HT1080 (cell line): ENCODE results near the gene C12orf60. TPM values are rescaled to one million over a fixed set of nuclear protein-coding genes. Genes with fewer than 3 reads are reported as not detected.
A peak's percentile ranks its signal among the peaks of the same experiment; 100 is the strongest.
"Not testable (repeated sequence)": the region's sequence is repeated elsewhere in the genome, so short reads cannot be mapped to it uniquely, and the experiment has no call there.

ENCODE experiments used
- DNase-seq: peaks from one replicate; pipeline ENCODE4 v3.0.0-alpha.2; 2015; ENCODE audit warnings: low read depth
- polyA plus RNA-seq, 2 experiments: library from polyadenylated mRNA; depleted of rRNA; stranded (reverse); fragments of >200 nt; gene quantifications; 2 replicates each; pipeline ENCODE4 v1.2.3, GENCODE V29; 2015
- total RNA-seq: library from RNA; depleted of rRNA; stranded (reverse); fragments of >200 nt; shearing (Covaris generic); gene quantifications from 2 replicates; pipeline ENCODE4 v1.2.3, GENCODE V29; 2014; rRNA removed

The C12orf60 gene
- total RNA-seq = 1.7 and 3.8 TPM in 2 replicates
- 2.1 and 2.8 TPM in 2 replicates for polyA plus RNA-seq (2015; cell fraction: cytosol; rRNA removed)
- polyA plus RNA-seq (2015; cell fraction: nucleus; rRNA removed) = 2.3 TPM in 2 replicates

GRCh38 chr12:14803011-14803829 is at the start of gene C12orf60, which contains the start of gene WBP11:
TSS of gene C12orf60 (plus strand) at chr12:14803670. CDS start at chr12:14822936, 19,266 bp downstream.
TSS of gene WBP11 (minus strand) at chr12:14803478. CDS start at chr12:14801383, 2,095 bp downstream.
- peak; percentile 98 for DNase-seq

GRCh38 chr12:14756334-14757143 is 46.9 kb upstream of the C12orf60 start:
- peak; percentile 11 for DNase-seq

GRCh38 chr12:14759711-14760280 is 43.7 kb upstream of the C12orf60 start:
- not testable (repeated sequence) for DNase-seq

GRCh38 chr12:14765398-14765797 is 38.1 kb upstream of the C12orf60 start:
- DNase-seq = no peak

DNA sequence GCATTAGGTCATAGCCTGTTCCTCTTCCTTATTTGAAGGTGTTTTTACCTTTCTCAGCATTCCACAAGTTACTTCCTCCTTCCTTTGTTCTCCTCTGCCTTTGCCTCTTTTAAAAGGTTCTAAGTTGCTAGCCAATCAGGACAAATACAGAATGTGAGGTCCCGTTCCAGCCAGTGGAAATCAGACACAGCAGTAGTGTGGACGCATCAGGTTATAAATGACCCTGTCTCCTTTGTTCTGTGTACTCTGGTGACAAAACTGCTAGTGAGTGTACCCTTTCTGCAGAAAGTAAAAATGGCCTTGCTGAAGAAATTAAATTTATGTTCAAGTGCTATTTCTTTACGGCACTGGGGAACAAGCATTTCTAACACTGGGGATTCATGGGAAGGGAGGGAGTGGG is 37.5 kb upstream of the C12orf60 start:
- not testable (repeated sequence) for DNase-seq

- DNase-seq = no peak
These were observed 36.7 kb upstream of the C12orf60 start for GRCh38 chr12:14766649-14767215.

DNA sequence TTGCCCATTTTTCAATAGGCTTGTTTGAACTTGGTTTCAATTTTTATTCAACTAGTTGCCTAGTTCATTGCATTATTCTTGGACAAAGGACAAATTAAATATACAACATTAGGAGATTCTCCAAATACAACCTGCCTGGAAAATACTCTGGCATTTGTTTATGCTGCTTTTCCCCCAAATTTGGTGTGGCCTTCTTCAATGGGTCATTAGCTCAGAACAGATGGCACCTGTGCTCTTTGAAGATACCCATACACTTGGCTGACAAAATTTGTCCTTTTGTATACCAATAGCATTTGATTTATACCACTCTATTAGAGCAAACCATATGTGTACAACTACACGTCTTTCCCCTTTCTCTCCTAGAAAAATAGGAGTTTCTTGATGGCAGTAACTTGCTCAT is 35.9 kb upstream of the C12orf60 start:
- no peak for DNase-seq

DNA sequence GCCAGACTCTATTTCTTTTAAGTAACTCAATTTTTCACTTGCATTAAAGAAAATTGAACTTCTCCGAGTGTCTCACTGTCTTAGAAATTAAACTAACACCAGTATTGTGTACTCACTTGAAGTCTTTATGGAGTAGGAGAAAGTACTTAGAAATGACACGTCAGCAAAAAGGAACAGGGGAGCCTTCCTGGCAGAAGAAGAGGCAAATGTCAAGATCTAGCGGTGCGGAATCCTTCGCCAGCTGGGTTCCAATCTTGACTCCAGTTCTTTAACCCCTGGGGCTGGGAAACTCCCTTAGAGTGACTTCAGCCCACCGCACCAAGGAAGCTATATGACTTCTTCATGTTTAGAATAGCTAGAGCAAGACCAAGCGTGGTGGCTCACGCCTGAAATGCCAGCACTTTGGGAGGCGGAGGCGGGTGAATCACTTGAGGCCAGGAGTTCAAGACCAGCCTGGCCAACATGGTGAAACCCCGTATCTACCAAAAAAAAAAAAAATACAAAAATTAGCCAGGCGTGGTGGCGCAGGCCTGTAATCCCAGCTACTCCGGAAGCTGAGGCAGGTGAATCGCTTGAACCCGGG is 34.6 kb upstream of the C12orf60 start:
- no peak for DNase-seq

- peak; percentile 6 for DNase-seq
These were observed 34.0 kb upstream of the C12orf60 start for GRCh38 chr12:14769466-14769968.

DNA sequence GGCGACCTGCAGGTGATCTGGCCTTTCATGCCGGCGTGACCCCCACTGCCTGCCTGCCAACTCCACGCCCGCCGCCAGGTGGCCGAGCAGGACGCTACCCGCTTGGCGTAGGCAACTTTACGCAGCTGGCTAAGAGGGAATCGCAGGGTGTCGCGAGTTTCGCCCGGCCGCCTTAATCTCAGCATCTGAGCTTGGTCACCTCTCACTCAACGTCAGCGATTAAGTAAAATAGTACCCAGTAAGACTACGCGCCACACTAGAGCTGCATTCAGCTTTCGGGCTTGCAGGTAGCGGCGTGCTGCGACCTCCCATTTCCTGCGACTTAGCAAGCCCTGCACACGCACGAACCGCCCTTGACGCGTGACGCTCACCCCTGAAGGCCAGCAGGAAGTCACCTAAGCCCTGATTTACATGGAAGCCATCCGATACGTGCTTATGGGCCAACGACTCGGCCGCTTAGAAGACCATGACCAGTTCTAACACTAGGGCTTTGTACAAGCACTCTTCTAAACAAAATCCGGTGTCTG is 33.4 kb upstream of the C12orf60 start:
- peak; percentile 42 for DNase-seq

GRCh38 chr12:14770496-14771461 is 32.7 kb upstream of the C12orf60 start:
- DNase-seq = peak; percentile 87

- no peak for DNase-seq
These were observed 31.8 kb upstream of the C12orf60 start for GRCh38 chr12:14771651-14772137.

DNA sequence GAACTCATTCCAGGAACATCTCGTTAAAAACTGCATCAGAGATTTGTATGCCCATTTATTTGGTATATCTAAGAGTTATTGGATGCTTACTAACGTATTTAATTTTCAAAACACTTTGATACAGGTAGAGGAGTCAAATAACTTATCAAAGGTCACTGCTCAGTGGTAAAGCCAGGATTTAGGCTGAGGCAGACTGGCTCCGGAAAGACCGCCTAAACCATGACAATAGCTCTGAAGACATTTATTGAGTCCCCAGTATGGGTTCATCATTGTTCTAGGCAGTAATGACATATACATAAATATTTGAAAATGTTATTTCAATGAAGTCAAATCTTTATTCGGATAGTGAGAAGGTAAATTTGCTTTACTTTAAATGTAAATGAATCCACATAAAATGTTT is 30.5 kb upstream of the C12orf60 start:
- DNase-seq = no peak

- no peak for DNase-seq
These were observed 29.8 kb upstream of the C12orf60 start for GRCh38 chr12:14773685-14774073.

DNA sequence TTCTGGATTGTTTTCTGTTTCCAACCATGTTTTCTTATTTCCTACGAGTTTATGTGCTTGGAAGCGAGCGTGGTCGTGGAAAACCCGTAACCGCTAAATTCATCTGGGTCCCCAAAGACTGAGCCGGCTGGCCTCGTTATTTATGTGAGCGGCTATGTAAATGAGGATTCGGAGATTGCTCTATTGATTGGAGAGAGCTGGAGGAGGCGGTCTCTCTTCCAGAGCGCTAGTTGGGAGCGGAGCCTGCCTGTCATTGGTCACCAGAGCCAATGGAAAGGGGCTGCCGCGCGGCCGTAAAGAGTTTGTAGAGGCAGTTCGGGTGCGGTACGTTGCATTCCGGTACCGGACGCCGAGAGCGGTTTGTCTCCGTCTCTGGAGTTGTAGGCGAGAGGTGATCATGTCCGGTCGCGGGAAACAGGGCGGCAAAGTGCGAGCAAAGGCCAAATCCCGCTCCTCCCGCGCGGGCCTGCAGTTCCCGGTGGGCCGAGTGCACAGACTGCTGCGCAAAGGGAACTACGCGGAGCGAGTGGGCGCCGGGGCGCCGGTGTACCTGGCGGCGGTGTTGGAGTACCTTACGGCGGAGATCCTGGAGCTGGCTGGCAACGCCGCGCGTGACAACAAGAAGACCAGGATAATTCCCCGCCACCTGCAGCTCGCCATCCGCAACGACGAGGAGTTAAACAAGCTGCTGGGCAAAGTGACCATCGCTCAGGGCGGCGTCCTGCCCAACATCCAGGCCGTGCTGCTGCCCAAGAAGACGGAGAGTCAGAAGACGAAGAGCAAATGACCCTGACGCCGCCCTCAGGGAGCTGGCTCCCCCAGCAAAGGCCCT is 29.2 kb upstream of the C12orf60 start:
- peak; percentile 85 for DNase-seq

DNA sequence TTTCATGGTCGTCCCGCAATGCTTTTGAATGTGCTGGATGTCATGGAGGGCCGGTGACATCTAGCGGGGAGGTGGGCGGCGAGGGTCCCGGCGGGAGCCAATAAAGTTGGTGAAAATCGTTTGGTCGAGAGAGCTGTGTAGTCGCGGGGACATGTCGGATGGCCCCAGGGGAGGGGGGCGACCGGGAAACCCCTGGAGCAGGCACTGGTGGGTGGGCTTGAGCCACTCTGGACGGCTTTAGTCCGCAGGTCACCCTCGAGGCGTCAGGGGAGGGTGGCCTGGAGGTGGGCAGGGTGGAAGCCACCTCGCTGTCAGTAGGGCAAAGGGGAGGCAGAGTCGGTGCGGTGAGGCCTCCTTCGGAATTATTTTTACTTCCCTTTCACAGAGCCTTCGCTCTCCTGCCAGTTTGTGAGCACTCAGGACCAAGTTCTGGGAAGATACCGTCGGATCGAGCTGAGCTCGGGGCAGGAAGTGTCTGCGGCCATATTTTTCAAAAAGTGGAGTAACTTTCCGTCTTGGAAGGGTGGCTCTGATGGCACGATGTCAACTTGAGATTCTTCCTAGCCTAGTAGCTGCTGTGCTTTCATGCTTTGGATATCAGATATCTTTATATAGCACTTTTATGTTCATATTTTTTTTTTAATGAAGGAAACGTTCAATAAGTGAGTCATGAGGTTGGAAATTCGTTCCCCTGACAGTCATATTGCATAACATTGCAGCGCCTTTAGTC is 28.4 kb upstream of the C12orf60 start:
- DNase-seq = peak; percentile 33

DNA sequence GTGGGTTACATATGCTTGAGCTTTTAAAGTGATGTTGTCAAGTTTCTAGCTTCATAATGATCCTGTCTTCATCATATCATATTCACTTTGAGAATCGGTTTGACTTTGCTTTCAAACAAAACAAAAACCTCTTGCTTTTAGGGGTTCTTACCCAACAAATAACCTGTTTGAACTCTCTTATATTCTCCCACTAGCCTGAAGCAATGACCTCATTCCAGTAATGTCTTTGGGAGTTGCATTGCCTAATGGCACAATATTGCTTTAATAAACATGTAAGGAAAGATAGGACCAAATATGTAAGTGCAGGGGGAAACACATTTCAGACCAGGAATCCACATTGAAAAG is 27.9 kb upstream of the C12orf60 start:
- no peak for DNase-seq
